ENCODE results near the gene SPOCK1. TPM values are rescaled to one million over a fixed set of nuclear protein-coding genes. Genes with fewer than 3 reads are reported as not detected.

The SPOCK1 gene
- total and polyA plus RNA-seq, 2 experiments from 2014 or later: 8.2 to 10.5 TPM

GRCh38 chr5:137504916-137505315 lies 5.8 kb upstream of the SPOCK1 start:
- TF ChIP-seq EZH2phosphoT487 (IDR thresholded peaks at IDR 0.05; ENCODE audit: unreplicated experiment) (no peak), ZNF114 (CRISPR knock-in tag; IDR thresholded peaks at IDR 0.05) (no peak), ETS1 (IDR thresholded peaks at IDR 0.05) (no peak), NANOG (IDR thresholded peaks at IDR 0.05; ENCODE audit: borderline replicate concordance) (no peak), CREB1 (CRISPR knock-in tag; IDR thresholded peaks at IDR 0.05; ENCODE audit: low read depth) (no peak)
- H3F3A ChIP-seq (replicated peaks; ENCODE audit: low read depth): no peaks in the 10 kb centered on the region
- no peaks in the 10 kb centered on the region for H4K20me1 ChIP-seq (replicated peaks; ENCODE audit: insufficient read depth)
- no peak overlapping the region for H3K4me3 ChIP-seq
- H3K4me3 Mint-ChIP-seq: no peak overlapping the region
- H3K4me1 Mint-ChIP-seq: no peaks in the 10 kb centered on the region
- no peaks in the 10 kb centered on the region for H3K79me2 ChIP-seq (replicated peaks; ENCODE audit: insufficient read depth)
- H3K9me2 ChIP-seq (ENCODE audit: insufficient read depth): peaks cover 4% of the 10 kb centered on the region; the same call in 1 of the 2 replicates
- ATAC-seq (no peak), DNase-seq (ENCODE audit: low spot score) (no peak)
- H3K27me3 Mint-ChIP-seq (ENCODE audit: insufficient read depth, low read depth, poor library complexity): peaks cover 6% of the 10 kb centered on the region
- H3K36me3 Mint-ChIP-seq (ENCODE audit: low read depth): no peaks in the 10 kb centered on the region
- H3K36me3 ChIP-seq (ENCODE audit: insufficient read depth): no peaks in the 10 kb centered on the region
- H3K4me2 ChIP-seq: no peak overlapping the region
- H3K27me3 ChIP-seq (ENCODE audit: insufficient read depth): no peaks in the 10 kb centered on the region
- H3K27ac ChIP-seq (ENCODE audit: low read depth): no peak overlapping the region
- no peak overlapping the region for H3K27ac Mint-ChIP-seq
- no peaks in the 10 kb centered on the region for H3K9me3 Mint-ChIP-seq
- H3K4me1 ChIP-seq (ENCODE audit: insufficient read depth): no peaks in the 10 kb centered on the region
- H2AFZ ChIP-seq: no peak overlapping the region

GRCh38 chr5:137503456-137503855 lies 4.3 kb upstream of the SPOCK1 start:
- no peaks in the 10 kb centered on the region for H3K4me1 Mint-ChIP-seq
- Histone ChIP-seq H3K27ac (ENCODE audit: low read depth) (no peak overlapping the region), H3F3A (replicated peaks; ENCODE audit: low read depth) (no peaks in the 10 kb centered on the region), H3K79me2 (replicated peaks; ENCODE audit: insufficient read depth) (no peaks in the 10 kb centered on the region), H3K27me3 (ENCODE audit: insufficient read depth) (0 out of 2 replicates have a peak, but pooled peaks cover 4% of the 10 kb centered on the region), H3K4me3 (no peak overlapping the region), H3K36me3 (ENCODE audit: insufficient read depth) (no peaks in the 10 kb centered on the region), H4K20me1 (replicated peaks; ENCODE audit: insufficient read depth) (no peaks in the 10 kb centered on the region), H2AFZ (no peak overlapping the region), H3K4me1 (ENCODE audit: insufficient read depth) (no peaks in the 10 kb centered on the region), H3K4me2 (no peak overlapping the region), H3K9me2 (ENCODE audit: insufficient read depth) (peaks cover 4% of the 10 kb centered on the region; the same call in 1 of the 2 replicates)
- DNase-seq (ENCODE audit: low spot score) (no peak), ATAC-seq (no peak)
- H3K27me3 Mint-ChIP-seq (ENCODE audit: insufficient read depth, low read depth, poor library complexity): peaks cover 6% of the 10 kb centered on the region
- H3K9me3 Mint-ChIP-seq: no peaks in the 10 kb centered on the region
- no peak overlapping the region for H3K4me3 Mint-ChIP-seq
- no peaks in the 10 kb centered on the region for H3K36me3 Mint-ChIP-seq (ENCODE audit: low read depth)
- no peak overlapping the region for H3K27ac Mint-ChIP-seq
- TF ChIP-seq CTCF (conservative IDR thresholded peaks at IDR 0.05; ENCODE audit: low read depth in 2 of 2) (no peak), REST (IDR thresholded peaks at IDR 0.05; ENCODE audit: unreplicated experiment) (no peak), POLR2AphosphoS5 (IDR thresholded peaks at IDR 0.05; ENCODE audit: low read depth) (no peak), EZH2 (IDR thresholded peaks at IDR 0.05; ENCODE audit: low read depth, unreplicated experiment) (no peak), ZNF331 (CRISPR knock-in tag; IDR thresholded peaks at IDR 0.05; ENCODE audit: low read depth) (no peak), ETS1 (IDR thresholded peaks at IDR 0.05) (no peak), EZH2phosphoT487 (IDR thresholded peaks at IDR 0.05; ENCODE audit: unreplicated experiment) (no peak)

All from GM23338 (cell line).